Measurements from ENCODE around the gene TLL2. TPM values are rescaled to one million over a fixed set of nuclear protein-coding genes. Genes with fewer than 3 reads are reported as not detected.

TLL2 gene
- total RNA-seq, 1 experiment from 2014 or later: 0.18 TPM

DNA sequence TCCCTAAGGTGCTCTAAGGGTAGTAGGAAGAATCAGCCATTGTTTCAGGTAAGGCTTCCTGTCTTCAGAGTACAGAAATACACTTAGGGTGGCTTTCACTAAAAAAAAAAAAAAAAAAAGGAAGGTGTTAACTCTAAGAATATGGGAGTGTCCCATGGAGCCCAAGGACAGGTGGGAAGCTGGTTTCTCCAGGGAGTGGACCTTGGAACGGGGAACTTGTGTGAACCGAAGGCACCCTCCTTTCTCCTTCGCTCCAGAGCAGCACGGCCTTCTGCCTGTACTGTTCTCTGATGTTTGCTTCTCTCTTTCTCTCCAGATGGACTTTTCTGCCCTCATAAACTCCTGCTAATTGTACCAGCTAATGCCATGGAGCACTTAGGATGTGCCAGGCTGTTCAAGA is 161.1 kb downstream of the TLL2 start:
- ChIA-PET CTCF (no interaction called here), POLR2A (ENCODE audit: unreplicated experiment) (no interaction called here)
- Histone ChIP-seq H3F3A (ENCODE audit: low read length, unreplicated experiment) (no peaks in the 10 kb centered on the region), H3K36me3 (ENCODE audit: low read depth, low read length) (no peaks in the 10 kb centered on the region), H3K27ac (ENCODE audit: low read length) (no peak overlapping the region), H2AFZ (ENCODE audit: low read length) (no peak overlapping the region), H3K79me2 (ENCODE audit: low read length) (no peaks in the 10 kb centered on the region), H3K9me2 (replicated peaks; ENCODE audit: low read length) (no peaks in the 10 kb centered on the region), H3K27me3 (ENCODE audit: low read length) (peaks cover 29% of the 10 kb centered on the region), H4K20me1 (ENCODE audit: low read length) (no peaks in the 10 kb centered on the region), H3K9ac (ENCODE audit: low read length) (no peak overlapping the region), H3K4me2 (ENCODE audit: low read length) (no peak overlapping the region), H3K9me3 (ENCODE audit: low read length) (no peaks in the 10 kb centered on the region), H3K4me1 (ENCODE audit: insufficient read depth, low read length) (no peaks in the 10 kb centered on the region), H3K4me3 (ENCODE audit: low read length) (no peak overlapping the region)
- TF ChIP-seq, protein P1, sequence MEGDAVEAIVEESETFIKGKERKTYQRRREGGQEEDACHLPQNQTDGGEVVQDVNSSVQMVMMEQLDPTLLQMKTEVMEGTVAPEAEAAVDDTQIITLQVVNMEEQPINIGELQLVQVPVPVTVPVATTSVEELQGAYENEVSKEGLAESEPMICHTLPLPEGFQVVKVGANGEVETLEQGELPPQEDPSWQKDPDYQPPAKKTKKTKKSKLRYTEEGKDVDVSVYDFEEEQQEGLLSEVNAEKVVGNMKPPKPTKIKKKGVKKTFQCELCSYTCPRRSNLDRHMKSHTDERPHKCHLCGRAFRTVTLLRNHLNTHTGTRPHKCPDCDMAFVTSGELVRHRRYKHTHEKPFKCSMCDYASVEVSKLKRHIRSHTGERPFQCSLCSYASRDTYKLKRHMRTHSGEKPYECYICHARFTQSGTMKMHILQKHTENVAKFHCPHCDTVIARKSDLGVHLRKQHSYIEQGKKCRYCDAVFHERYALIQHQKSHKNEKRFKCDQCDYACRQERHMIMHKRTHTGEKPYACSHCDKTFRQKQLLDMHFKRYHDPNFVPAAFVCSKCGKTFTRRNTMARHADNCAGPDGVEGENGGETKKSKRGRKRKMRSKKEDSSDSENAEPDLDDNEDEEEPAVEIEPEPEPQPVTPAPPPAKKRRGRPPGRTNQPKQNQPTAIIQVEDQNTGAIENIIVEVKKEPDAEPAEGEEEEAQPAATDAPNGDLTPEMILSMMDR (conservative IDR thresholded peaks at IDR 0.05; ENCODE audit: low read depth, low read length): no peak
- no peak for TF ChIP-seq EZH2phosphoT487 (IDR thresholded peaks at IDR 0.05; ENCODE audit: borderline replicate concordance, low read length)
- no peak for TF ChIP-seq EZH2 (IDR thresholded peaks at IDR 0.05; ENCODE audit: low read length, unreplicated experiment)
- intact Hi-C loops (cut with micrococcal nuclease): no loop called here
- BruUV-seq (replicated peaks): no TSS peak
- ATAC-seq (no peak), DNase-seq (no peak)

DNA sequence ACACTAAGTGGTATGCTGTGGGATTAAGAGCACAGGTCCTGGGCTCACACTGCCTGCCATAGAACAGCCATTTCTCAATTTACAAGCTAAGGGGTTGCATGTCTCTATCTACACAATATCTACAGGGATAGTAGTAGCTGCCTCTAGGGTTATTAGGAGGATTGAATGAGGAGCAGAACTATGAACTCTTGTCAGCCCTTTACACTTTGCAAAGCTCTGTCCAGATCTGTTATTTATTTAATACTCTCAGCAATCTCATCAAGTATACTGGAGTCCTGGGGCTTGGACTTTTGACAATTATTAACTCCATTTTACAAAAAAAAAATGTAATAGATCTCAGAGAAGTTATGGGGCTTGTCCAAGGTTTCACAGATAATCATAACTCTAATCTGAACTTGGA is 161.7 kb downstream of the TLL2 start:
- ChIA-PET POLR2A (ENCODE audit: unreplicated experiment) (no interaction called here), CTCF (no interaction called here)
- H3K4me2 ChIP-seq (ENCODE audit: low read length): no peak overlapping the region
- ATAC-seq: no peak
- no peaks in the 10 kb centered on the region for H3K9me2 ChIP-seq (replicated peaks; ENCODE audit: low read length)
- BruUV-seq (replicated peaks): no TSS peak
- no peak for DNase-seq
- no peaks in the 10 kb centered on the region for H3K36me3 ChIP-seq (ENCODE audit: low read depth, low read length)
- H4K20me1 ChIP-seq (ENCODE audit: low read length): no peaks in the 10 kb centered on the region
- H3K4me1 ChIP-seq (ENCODE audit: insufficient read depth, low read length): no peaks in the 10 kb centered on the region
- no peaks in the 10 kb centered on the region for H3K9me3 ChIP-seq (ENCODE audit: low read length)
- no peak overlapping the region for H3K27ac ChIP-seq (ENCODE audit: low read length)
- H3K79me2 ChIP-seq (ENCODE audit: low read length): no peaks in the 10 kb centered on the region
- intact Hi-C loops (cut with micrococcal nuclease): no loop called here
- no peak overlapping the region for H3K9ac ChIP-seq (ENCODE audit: low read length)
- H3K27me3 ChIP-seq (ENCODE audit: low read length): peaks cover 23% of the 10 kb centered on the region
- TF ChIP-seq EZH2 (IDR thresholded peaks at IDR 0.05; ENCODE audit: low read length, unreplicated experiment) (no peak), EZH2phosphoT487 (IDR thresholded peaks at IDR 0.05; ENCODE audit: borderline replicate concordance, low read length) (no peak)
- TF ChIP-seq, protein P1 (conservative IDR thresholded peaks at IDR 0.05; ENCODE audit: low read depth, low read length): no peak
- no peaks in the 10 kb centered on the region for H3F3A ChIP-seq (ENCODE audit: low read length, unreplicated experiment)
- H2AFZ ChIP-seq (ENCODE audit: low read length): no peak overlapping the region
- H3K4me3 ChIP-seq (ENCODE audit: low read length): no peak overlapping the region

DNA sequence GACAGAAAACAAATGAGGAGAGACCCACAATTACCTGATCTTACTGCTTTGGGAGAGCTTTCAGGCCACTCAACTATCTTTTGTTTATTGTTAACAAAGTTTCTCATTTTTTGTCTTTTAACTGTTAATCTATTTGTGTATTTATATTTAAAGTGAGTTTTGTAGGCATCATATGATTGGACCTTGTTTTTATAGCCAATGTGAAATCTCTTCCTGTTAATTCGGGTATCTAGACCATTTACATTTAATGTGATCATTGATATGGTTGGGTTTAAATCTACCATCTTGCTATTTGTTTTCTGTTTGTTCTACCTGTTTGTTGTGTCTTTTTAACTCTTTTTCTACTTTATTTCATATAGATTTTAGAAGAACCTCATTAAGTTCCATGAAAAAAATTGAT is 167.4 kb downstream of the TLL2 start:
- Histone ChIP-seq H4K20me1 (ENCODE audit: low read length) (no peaks in the 10 kb centered on the region), H3K36me3 (ENCODE audit: low read depth, low read length) (no peaks in the 10 kb centered on the region), H3K79me2 (ENCODE audit: low read length) (no peaks in the 10 kb centered on the region), H3K27me3 (ENCODE audit: low read length) (peaks cover 6% of the 10 kb centered on the region; the same call in 1 of the 2 replicates), H3K9ac (ENCODE audit: low read length) (no peak overlapping the region), H3K9me3 (ENCODE audit: low read length) (no peaks in the 10 kb centered on the region), H2AFZ (ENCODE audit: low read length) (no peak overlapping the region), H3K9me2 (replicated peaks; ENCODE audit: low read length) (no peaks in the 10 kb centered on the region), H3K4me2 (ENCODE audit: low read length) (no peak overlapping the region), H3K4me1 (ENCODE audit: insufficient read depth, low read length) (no peaks in the 10 kb centered on the region), H3F3A (ENCODE audit: low read length, unreplicated experiment) (no peaks in the 10 kb centered on the region), H3K27ac (ENCODE audit: low read length) (no peak overlapping the region), H3K4me3 (ENCODE audit: low read length) (no peak overlapping the region)
- DNase-seq: no peak
- no TSS peak for BruUV-seq (replicated peaks)
- ChIA-PET POLR2A (ENCODE audit: unreplicated experiment) (no interaction called here), CTCF (no interaction called here)
- intact Hi-C loops (cut with micrococcal nuclease): no loop called here
- no peak for TF ChIP-seq EZH2 (IDR thresholded peaks at IDR 0.05; ENCODE audit: low read length, unreplicated experiment)
- ATAC-seq: no peak
